H9 (cell line): ENCODE measurements around the gene PRODH2. TPM values are rescaled to one million over a fixed set of nuclear protein-coding genes. Genes with fewer than 3 reads are reported as not detected.

Source experiments
- DNase-seq: peaks from one replicate; pipeline ENCODE4 v3.0.0-alpha.2; 2017
- H2AFZ ChIP-seq: one replicate; pipeline ENCODE4 v1.6.1; 2013; ENCODE audit warnings: mild to moderate bottlenecking, low read length, control low read depth, moderate library complexity
- H2AK5ac ChIP-seq: 2 replicates; pipeline ENCODE4 v1.6.1; 2013; ENCODE audit warnings: low read length, control low read depth, mixed read lengths; ENCODE audit not compliant: insufficient read length
- H2BK120ac ChIP-seq: one replicate; pipeline ENCODE4 v1.6.1; 2013; ENCODE audit warnings: low read depth, mild to moderate bottlenecking, low read length, control low read depth, inconsistent platforms; ENCODE audit not compliant: poor library complexity, severe bottlenecking
- H2BK12ac ChIP-seq: 2 replicates; pipeline ENCODE4 v1.6.1; 2013; ENCODE audit warnings: low read length, control low read depth, mixed read lengths, low read depth; ENCODE audit not compliant: insufficient read length
- H2BK15ac ChIP-seq: 2 replicates; pipeline ENCODE4 v1.6.1; 2013; ENCODE audit warnings: low read depth, low read length, control low read depth
- H2BK20ac ChIP-seq: one replicate; pipeline ENCODE4 v1.6.1; 2013; ENCODE audit warnings: low read depth, mild to moderate bottlenecking, low read length, control low read depth, inconsistent platforms; ENCODE audit not compliant: poor library complexity, severe bottlenecking
- H2BK5ac ChIP-seq: 2 replicates; pipeline ENCODE4 v1.6.1; 2013; ENCODE audit warnings: low read length, control low read depth, mixed read lengths; ENCODE audit not compliant: insufficient read length
- H3K14ac ChIP-seq: 2 replicates; pipeline ENCODE4 v1.6.1; 2013; ENCODE audit warnings: low read length, control low read depth; ENCODE audit not compliant: insufficient read depth
- H3K18ac ChIP-seq: 2 replicates; pipeline ENCODE4 v1.6.1; 2013; ENCODE audit warnings: low read depth, mild to moderate bottlenecking, mixed read lengths, low read length, control low read depth; ENCODE audit not compliant: insufficient read length
- H3K23ac ChIP-seq: 2 replicates; pipeline ENCODE4 v1.6.1; 2013; ENCODE audit warnings: low read length, control low read depth, mixed read lengths, low read depth; ENCODE audit not compliant: insufficient read length
- H3K23me2 ChIP-seq: 2 replicates; pipeline ENCODE4 v1.6.1; 2013; ENCODE audit warnings: low read depth, mild to moderate bottlenecking, mixed read lengths, low read length, control low read depth; ENCODE audit not compliant: insufficient read length, poor library complexity, severe bottlenecking
- H3K27ac ChIP-seq: 2 replicates; pipeline ENCODE4 v1.5.1; 2013; ENCODE audit warnings: low read length, control low read depth, mixed read lengths, low read depth; ENCODE audit not compliant: insufficient read length
- H3K27me3 ChIP-seq: 2 replicates; pipeline ENCODE4 v1.6.1; 2013; ENCODE audit warnings: low read length, control low read depth, inconsistent platforms; ENCODE audit not compliant: insufficient read depth
- H3K4ac ChIP-seq: 2 replicates; pipeline ENCODE4 v1.6.1; 2013; ENCODE audit warnings: low read depth, mild to moderate bottlenecking, control low read depth, inconsistent platforms, low read length, moderate library complexity
- H3K4me1 ChIP-seq: 2 replicates; pipeline ENCODE4 v1.6.1; 2013; ENCODE audit warnings: low read length, control low read depth, inconsistent platforms; ENCODE audit not compliant: insufficient read depth
- H3K4me2 ChIP-seq: 2 replicates; pipeline ENCODE4 v1.6.1; 2013; ENCODE audit warnings: low read length, control low read depth, mixed read lengths; ENCODE audit not compliant: insufficient read length, insufficient read depth
- H3K56ac ChIP-seq: 2 replicates; pipeline ENCODE4 v1.6.1; 2013; ENCODE audit warnings: low read depth, mild to moderate bottlenecking, mixed read lengths, low read length, control low read depth; ENCODE audit not compliant: insufficient read length
- H3K79me1 ChIP-seq: 2 replicates; pipeline ENCODE4 v1.6.1; 2013; ENCODE audit warnings: low read depth, mild to moderate bottlenecking, moderate library complexity, low read length, control low read depth, inconsistent platforms; ENCODE audit not compliant: insufficient read depth, poor library complexity, severe bottlenecking
- H3K79me2 ChIP-seq: 2 replicates; pipeline ENCODE4 v1.6.1; 2013; ENCODE audit warnings: low read length, control low read depth, inconsistent platforms; ENCODE audit not compliant: insufficient read depth
- H3K9ac ChIP-seq: 2 replicates; pipeline ENCODE4 v1.6.1; 2013; ENCODE audit warnings: low read length, control low read depth, mixed read lengths; ENCODE audit not compliant: insufficient read length; ENCODE audit errors: extremely low read depth
- H3K9me3 ChIP-seq: one replicate; pipeline ENCODE4 v1.6.1; 2013; ENCODE audit warnings: low read depth, low read length, inconsistent platforms; ENCODE audit not compliant: control insufficient read depth
- H3T11ph ChIP-seq: one replicate; pipeline ENCODE4 v1.6.1; 2013; ENCODE audit warnings: mild to moderate bottlenecking, low read length, control low read depth, inconsistent platforms
- H4K20me1 ChIP-seq: one replicate; pipeline ENCODE4 v1.6.1; 2013; ENCODE audit not compliant: control insufficient read depth, insufficient read length, insufficient read depth
- H4K5ac ChIP-seq: 2 replicates; pipeline ENCODE4 v1.6.1; 2013; ENCODE audit warnings: low read depth, mild to moderate bottlenecking, mixed read lengths, low read length, control low read depth; ENCODE audit not compliant: insufficient read length
- H4K8ac ChIP-seq: replicated peaks from 2 replicates; pipeline ENCODE4 v1.6.1; 2013; ENCODE audit warnings: low read length, control low read depth, mixed read lengths, low read depth; ENCODE audit not compliant: insufficient read length
- H4K91ac ChIP-seq: 2 replicates; pipeline ENCODE4 v1.6.1; 2013; ENCODE audit warnings: low read depth, mild to moderate bottlenecking, moderate library complexity, mixed read lengths, low read length, control low read depth; ENCODE audit not compliant: insufficient read length
- H3K27ac Mint-ChIP-seq, 3 experiments: 2 replicates in 2 of 3; 3 replicates in 1 of 3; pipeline ENCODE4 v1.8.0; 2020 to 2021; ENCODE audit warnings: mixed read lengths in 3 of 3, mild to moderate bottlenecking in 1 of 3, moderate library complexity in 1 of 3
- H3K27me3 Mint-ChIP-seq: 2 replicates; pipeline ENCODE4 v1.8.0; 2021; ENCODE audit warnings: low read depth, mild to moderate bottlenecking, moderate library complexity, mixed read lengths
- H3K36me3 Mint-ChIP-seq, 3 experiments: 2 replicates in 2 of 3; 3 replicates in 1 of 3; pipeline ENCODE4 v1.8.0; 2020 to 2021; ENCODE audit warnings: low read depth in 3 of 3, mixed read lengths in 3 of 3; ENCODE audit not compliant: insufficient read depth in 1 of 3
- H3K4me1 Mint-ChIP-seq, 2 experiments: 2 replicates each; pipeline ENCODE4 v1.8.0; 2020; ENCODE audit warnings: mixed read lengths in 2 of 2
- H3K4me3 Mint-ChIP-seq, 2 experiments: 2 replicates in 1 of 2; 3 replicates in 1 of 2; pipeline ENCODE4 v1.8.0; 2020 to 2021; ENCODE audit warnings: mild to moderate bottlenecking in 2 of 2, mixed read lengths in 2 of 2, moderate library complexity in 1 of 2
- H3K9me3 Mint-ChIP-seq, 2 experiments: 2 replicates in 1 of 2; 3 replicates in 1 of 2; pipeline ENCODE4 v1.8.0; 2020; ENCODE audit warnings: mild to moderate bottlenecking in 2 of 2, mixed read lengths in 2 of 2, moderate library complexity in 1 of 2
- WGBS: extraction: QIAGEN DNeasy Blood & Tissue Kit; methylation state at CpG from one replicate; pipeline ENCODE4 v1.1.7; 2013; ENCODE audit warnings: missing lambda C conversion rate, low lambda C conversion rate, mixed read lengths; ENCODE audit not compliant: insufficient read length; ENCODE audit errors: extremely low coverage; 5-methylcytosine and 5-hydroxymethylcytosine counted together
- total RNA-seq: library from RNA; stranded (reverse); gene quantifications from 2 replicates; pipeline ENCODE4 v1.2.1, GENCODE V29; 2021
- TF ChIP-seq, protein P1 (sequence below): fragments of 200-600 bp; sonication (generic); conservative IDR thresholded peaks from 3 replicates; pipeline ENCODE4 v1.8.0; 2021; ENCODE audit warnings: antibody characterized with exemption, mild to moderate bottlenecking

Gene PRODH2
- total RNA-seq, 1 experiment from 2014 or later: not detected

- Histone ChIP-seq H3K27ac (no peak overlapping the region), H2BK15ac (no peak overlapping the region), H4K5ac (no peak overlapping the region), H4K91ac (no peak overlapping the region), H3T11ph (no peak overlapping the region), H3K4ac (no peak overlapping the region), H4K20me1 (no peaks in the 10 kb centered on the region), H2BK5ac (no peak overlapping the region), H3K14ac (no peak overlapping the region), H2BK120ac (no peak overlapping the region), H3K23ac (no peak overlapping the region), H3K4me2 (no peak overlapping the region), H3K9ac (no peak overlapping the region), H3K23me2 (no peaks in the 10 kb centered on the region), H3K79me2 (no peaks in the 10 kb centered on the region), H3K18ac (no peak overlapping the region), H3K4me1 (no peaks in the 10 kb centered on the region), H3K27me3 (no peaks in the 10 kb centered on the region), H2BK12ac (no peak overlapping the region), H4K8ac (no peak overlapping the region), H2AK5ac (no peak overlapping the region), H2AFZ (no peak overlapping the region), H3K79me1 (no peaks in the 10 kb centered on the region), H3K9me3 (no peaks in the 10 kb centered on the region), H3K56ac (no peak overlapping the region), H2BK20ac (no peak overlapping the region)
- WGBS: no CpG with 5 or more reads among the region's 34 CpGs
- Mint-ChIP-seq H3K27ac (peak overlapping the region; percentile 39 to 61 (median 40); a peak in 2 of 7 replicates), H3K36me3 (peaks cover 4 to 31% (median 28%) of the 10 kb centered on the region in 3 experiments), H3K9me3 (no peaks in the 10 kb centered on the region), H3K4me1 (peaks cover 7 to 8% of the 10 kb centered on the region in 2 experiments), H3K27me3 (peaks cover 11% of the 10 kb centered on the region), H3K4me3 (peak overlapping the region in 1 of 2 experiments; percentile 61; a peak in 2 of 5 replicates)
- TF ChIP-seq, protein P1, sequence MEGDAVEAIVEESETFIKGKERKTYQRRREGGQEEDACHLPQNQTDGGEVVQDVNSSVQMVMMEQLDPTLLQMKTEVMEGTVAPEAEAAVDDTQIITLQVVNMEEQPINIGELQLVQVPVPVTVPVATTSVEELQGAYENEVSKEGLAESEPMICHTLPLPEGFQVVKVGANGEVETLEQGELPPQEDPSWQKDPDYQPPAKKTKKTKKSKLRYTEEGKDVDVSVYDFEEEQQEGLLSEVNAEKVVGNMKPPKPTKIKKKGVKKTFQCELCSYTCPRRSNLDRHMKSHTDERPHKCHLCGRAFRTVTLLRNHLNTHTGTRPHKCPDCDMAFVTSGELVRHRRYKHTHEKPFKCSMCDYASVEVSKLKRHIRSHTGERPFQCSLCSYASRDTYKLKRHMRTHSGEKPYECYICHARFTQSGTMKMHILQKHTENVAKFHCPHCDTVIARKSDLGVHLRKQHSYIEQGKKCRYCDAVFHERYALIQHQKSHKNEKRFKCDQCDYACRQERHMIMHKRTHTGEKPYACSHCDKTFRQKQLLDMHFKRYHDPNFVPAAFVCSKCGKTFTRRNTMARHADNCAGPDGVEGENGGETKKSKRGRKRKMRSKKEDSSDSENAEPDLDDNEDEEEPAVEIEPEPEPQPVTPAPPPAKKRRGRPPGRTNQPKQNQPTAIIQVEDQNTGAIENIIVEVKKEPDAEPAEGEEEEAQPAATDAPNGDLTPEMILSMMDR: no peak
- peak; percentile 96 for DNase-seq
These were observed 45.2 kb downstream of the PRODH2 start for GRCh38 chr19:35767288-35768081.
